ENCODE measurements around the gene PIK3C2A. TPM values are rescaled to one million over a fixed set of nuclear protein-coding genes. Genes with fewer than 3 reads are reported as not detected.

The PIK3C2A gene
- total and polyA plus RNA-seq, 2 of the 8 experiments (the other 6 are each of a cell fraction or from before 2014, with no cell fraction given), result 20.1 to 127 TPM

DNA sequence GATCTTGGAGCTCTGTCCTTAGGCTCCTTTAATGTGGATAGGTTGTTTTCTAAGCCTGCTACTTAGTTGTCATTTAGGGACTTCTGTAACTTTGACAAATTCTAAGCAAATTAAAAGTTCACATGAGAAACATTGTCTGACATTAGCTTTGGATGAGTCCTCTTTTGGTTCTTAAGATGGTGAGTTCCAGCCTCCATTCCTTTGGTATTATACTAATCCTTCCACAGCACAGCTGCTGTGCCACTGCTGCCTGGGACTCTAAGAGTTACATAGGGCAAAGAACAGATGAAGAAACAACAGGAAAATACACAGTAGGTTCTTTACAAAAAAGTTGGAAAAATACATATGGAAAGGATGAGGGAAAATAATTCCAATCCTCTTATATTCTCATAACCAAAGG is 25.3 kb upstream of the PIK3C2A start (continued):
- TF ChIP-seq ATF2 (IDR thresholded peaks at IDR 0.05; ENCODE audit: low read length) (no peak), RNF2 (IDR thresholded peaks at IDR 0.05; ENCODE audit: borderline replicate concordance, low read depth, low read length, missing control alignments, poor library complexity, severe bottlenecking) (no peak)

All from H1 (cell line).